ENCODE measurements around the gene HGS.

DNA sequence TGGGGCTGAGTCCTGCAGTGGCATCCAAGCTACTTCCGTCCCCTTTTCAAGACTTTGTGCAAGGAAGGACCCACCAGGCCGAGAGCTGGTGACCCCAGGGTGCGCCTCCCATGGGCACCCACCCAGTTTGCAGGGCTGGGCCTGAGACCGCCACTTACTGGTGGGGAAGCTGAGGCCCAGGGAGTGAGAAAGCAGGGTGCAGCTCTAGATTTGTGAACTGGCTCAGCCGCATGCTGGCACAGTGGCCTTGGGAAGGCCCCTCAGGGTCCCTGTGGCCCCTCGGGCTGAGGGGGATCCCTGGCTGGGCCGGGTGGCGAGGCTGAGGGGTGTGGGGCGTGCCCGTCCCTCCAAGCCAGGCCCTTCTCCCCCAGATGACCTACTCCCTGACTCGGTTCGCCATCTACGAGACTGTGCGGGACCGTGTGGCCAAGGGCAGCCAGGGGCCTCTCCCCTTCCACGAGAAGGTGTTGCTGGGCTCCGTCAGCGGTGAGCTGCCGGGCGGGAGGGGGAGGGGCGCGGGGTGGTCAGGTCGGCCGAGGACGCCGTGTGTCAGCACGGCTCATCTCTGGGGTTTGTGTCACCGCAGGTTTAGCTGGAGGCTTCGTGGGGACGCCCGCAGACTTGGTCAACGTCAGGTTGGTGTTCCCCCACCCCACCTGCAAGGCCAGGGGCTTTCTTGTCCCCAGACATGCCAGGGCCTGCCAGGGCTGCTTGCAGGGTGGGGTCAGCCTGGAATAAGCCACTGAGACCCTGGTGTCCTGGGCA lies 31.5 kb downstream of the HGS start:
- no peak for TF ChIP-seq RCOR1 (IDR thresholded peaks at IDR 0.05; ENCODE audit: insufficient replicate concordance, low read length)
- TF ChIP-seq, protein P1, sequence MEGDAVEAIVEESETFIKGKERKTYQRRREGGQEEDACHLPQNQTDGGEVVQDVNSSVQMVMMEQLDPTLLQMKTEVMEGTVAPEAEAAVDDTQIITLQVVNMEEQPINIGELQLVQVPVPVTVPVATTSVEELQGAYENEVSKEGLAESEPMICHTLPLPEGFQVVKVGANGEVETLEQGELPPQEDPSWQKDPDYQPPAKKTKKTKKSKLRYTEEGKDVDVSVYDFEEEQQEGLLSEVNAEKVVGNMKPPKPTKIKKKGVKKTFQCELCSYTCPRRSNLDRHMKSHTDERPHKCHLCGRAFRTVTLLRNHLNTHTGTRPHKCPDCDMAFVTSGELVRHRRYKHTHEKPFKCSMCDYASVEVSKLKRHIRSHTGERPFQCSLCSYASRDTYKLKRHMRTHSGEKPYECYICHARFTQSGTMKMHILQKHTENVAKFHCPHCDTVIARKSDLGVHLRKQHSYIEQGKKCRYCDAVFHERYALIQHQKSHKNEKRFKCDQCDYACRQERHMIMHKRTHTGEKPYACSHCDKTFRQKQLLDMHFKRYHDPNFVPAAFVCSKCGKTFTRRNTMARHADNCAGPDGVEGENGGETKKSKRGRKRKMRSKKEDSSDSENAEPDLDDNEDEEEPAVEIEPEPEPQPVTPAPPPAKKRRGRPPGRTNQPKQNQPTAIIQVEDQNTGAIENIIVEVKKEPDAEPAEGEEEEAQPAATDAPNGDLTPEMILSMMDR (conservative IDR thresholded peaks at IDR 0.05; ENCODE audit: low read depth, low read length) = no peak
- TF ChIP-seq, protein P2, sequence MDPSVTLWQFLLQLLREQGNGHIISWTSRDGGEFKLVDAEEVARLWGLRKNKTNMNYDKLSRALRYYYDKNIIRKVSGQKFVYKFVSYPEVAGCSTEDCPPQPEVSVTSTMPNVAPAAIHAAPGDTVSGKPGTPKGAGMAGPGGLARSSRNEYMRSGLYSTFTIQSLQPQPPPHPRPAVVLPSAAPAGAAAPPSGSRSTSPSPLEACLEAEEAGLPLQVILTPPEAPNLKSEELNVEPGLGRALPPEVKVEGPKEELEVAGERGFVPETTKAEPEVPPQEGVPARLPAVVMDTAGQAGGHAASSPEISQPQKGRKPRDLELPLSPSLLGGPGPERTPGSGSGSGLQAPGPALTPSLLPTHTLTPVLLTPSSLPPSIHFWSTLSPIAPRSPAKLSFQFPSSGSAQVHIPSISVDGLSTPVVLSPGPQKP (IDR thresholded peaks at IDR 0.05; ENCODE audit: borderline replicate concordance, low read depth, low read length) = no peak
- no peak for TF ChIP-seq POLR2A (IDR thresholded peaks at IDR 0.05; ENCODE audit: low read depth, low read length)
- no peak for TF ChIP-seq NFE2L2 (IDR thresholded peaks at IDR 0.05; ENCODE audit: low read depth, low read length)
